ENCODE measurements around the gene DARS1. TPM values are rescaled to one million over a fixed set of nuclear protein-coding genes. Genes with fewer than 3 reads are reported as not detected.

The DARS1 gene
- total and polyA plus RNA-seq, 11 donors = 51.2 to 90.0 (median 58.6) TPM

DNA sequence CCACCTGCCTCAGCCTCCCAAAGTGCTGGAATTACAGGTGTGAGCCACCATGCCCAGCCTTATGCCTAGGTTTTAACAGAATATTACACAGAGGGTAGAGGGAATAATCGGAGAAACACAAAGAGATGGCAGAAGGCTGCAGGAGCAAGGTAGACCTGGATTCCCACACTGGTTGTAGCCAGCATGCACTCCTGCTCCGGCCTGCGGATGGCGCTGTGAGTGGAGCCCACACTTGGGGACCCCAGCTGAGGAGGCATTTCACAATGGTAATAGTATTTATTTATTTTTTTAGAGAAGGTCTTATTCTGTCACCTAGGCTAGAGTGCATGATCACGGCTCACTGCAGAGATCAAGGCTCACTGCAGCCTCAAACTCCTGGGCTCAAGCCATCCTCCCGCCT lies 38.8 kb upstream of the DARS1 start:
- TF ChIP-seq POLR2A (IDR thresholded peaks at IDR 0.05) (no peak), CTCF (IDR thresholded peaks at IDR 0.05) (no peak)
- intact Hi-C loops (cut with DNase I) = loop anchor here in 1 of 10 donors (5.0 kb wide), 1 partner anchor 37 kb away; the partner anchor contains the start of gene DARS1
- no peak overlapping the region for H3K4me3 ChIP-seq
- H3K27ac ChIP-seq = no peak overlapping the region
- H3K36me3 ChIP-seq = no peaks in the 10 kb centered on the region
- DNase-seq (no peak), ATAC-seq (no peak)
- H3K9me3 ChIP-seq = no peaks in the 10 kb centered on the region
- no peaks in the 10 kb centered on the region for H3K27me3 ChIP-seq
- 96 to 98% (median 97%) methylated on average over 6 of the region's 6 CpGs for WGBS, 4 donors
- peaks cover 0 to 27% (median 7%) of the 10 kb centered on the region in 12 donors for H3K4me1 ChIP-seq

DNA sequence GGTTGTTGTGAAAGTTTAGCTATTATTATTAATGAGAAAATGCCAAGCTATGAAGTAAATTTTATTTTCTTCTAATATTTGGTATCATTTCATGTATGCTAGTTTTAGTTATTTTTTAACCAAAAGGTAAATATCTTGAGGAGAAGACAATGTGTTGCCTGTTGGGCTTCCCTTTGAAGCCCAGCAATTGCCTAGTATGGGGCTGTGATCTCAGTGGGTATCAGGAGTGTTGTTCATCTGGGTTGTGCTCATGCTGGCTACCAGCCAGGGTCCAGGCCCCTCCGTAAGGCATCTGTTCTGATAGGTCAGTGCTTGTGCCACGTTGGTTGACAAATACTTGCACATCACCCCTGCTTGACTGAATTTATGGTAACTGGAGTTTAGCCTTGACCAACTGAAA lies 38.0 kb upstream of the DARS1 start:
- intact Hi-C loops (cut with DNase I) = loop anchor here in 1 of 10 donors (5.0 kb wide), 1 partner anchor 36 kb away; the partner anchor contains the start of gene DARS1
- 85 to 96% (median 90%) methylated on average over 2 of the region's 2 CpGs for WGBS, 4 donors

GRCh38 chr2:136022396-136023146 lies 37.1 kb upstream of the DARS1 start:
- ATAC-seq (no peak), DNase-seq (no peak)
- Histone ChIP-seq H3K27ac (no peak overlapping the region), H3K9me3 (no peaks in the 10 kb centered on the region), H3K27me3 (no peaks in the 10 kb centered on the region), H3K36me3 (no peaks in the 10 kb centered on the region), H3K4me1 (peaks cover 0 to 36% (median 7%) of the 10 kb centered on the region in 12 donors), H3K4me3 (no peak overlapping the region)
- WGBS, 4 donors = 90 to 97% (median 95%) methylated on average over 3 of the region's 3 CpGs
- intact Hi-C loops (cut with DNase I) = loop anchor here in 1 of 10 donors (5.0 kb wide), 1 partner anchor 35 kb away; the partner anchor contains the start of gene DARS1
- TF ChIP-seq CTCF (IDR thresholded peaks at IDR 0.05) (no peak), POLR2A (IDR thresholded peaks at IDR 0.05) (no peak)

More for the DNA sequence above, 38.0 kb upstream of the DARS1 start:
- no peak overlapping the region for H3K27ac ChIP-seq
- no peaks in the 10 kb centered on the region for H3K9me3 ChIP-seq
- peaks cover 0 to 34% (median 7%) of the 10 kb centered on the region in 12 donors for H3K4me1 ChIP-seq
- H3K4me3 ChIP-seq = no peak overlapping the region
- DNase-seq (no peak), ATAC-seq (no peak)
- no peaks in the 10 kb centered on the region for H3K27me3 ChIP-seq
- no peaks in the 10 kb centered on the region for H3K36me3 ChIP-seq
- TF ChIP-seq POLR2A (IDR thresholded peaks at IDR 0.05) (no peak), CTCF (IDR thresholded peaks at IDR 0.05) (no peak)

- ATAC-seq (no peak), DNase-seq (no peak)
- no peaks in the 10 kb centered on the region for H3K9me3 ChIP-seq
- H3K4me1 ChIP-seq = peaks cover 0 to 39% (median 7%) of the 10 kb centered on the region in 12 donors
- H3K27me3 ChIP-seq = no peaks in the 10 kb centered on the region
- no peak overlapping the region for H3K27ac ChIP-seq
- no peaks in the 10 kb centered on the region for H3K36me3 ChIP-seq
- TF ChIP-seq POLR2A (IDR thresholded peaks at IDR 0.05) (no peak), CTCF (IDR thresholded peaks at IDR 0.05) (no peak)
- WGBS, 4 donors = 96 to 99% (median 98%) methylated on average over 4 of the region's 4 CpGs
- H3K4me3 ChIP-seq = no peak overlapping the region
- intact Hi-C loops (cut with DNase I) = loop anchor here in 1 of 10 donors (5.0 kb wide), 1 partner anchor 35 kb away; the partner anchor contains the start of gene DARS1
Observed at GRCh38 chr2:136021976-136022375, 36.5 kb upstream of the DARS1 start.
